Hepatocyte (in vitro differentiated cells): ENCODE results near the gene CCN5. TPM values are rescaled to one million over a fixed set of nuclear protein-coding genes. Genes with fewer than 3 reads are reported as not detected.
"Not testable (repeated sequence)": the region's sequence is repeated elsewhere in the genome, so short reads cannot be mapped to it uniquely, and the experiment has no call there.

Experiments
- DNase-seq: peaks from one replicate; pipeline ENCODE4 v3.0.0-alpha.2; 2016; ENCODE audit warnings: low spot score
- H2AFZ ChIP-seq: fragments of 200-600 bp; sonication (generic); 2 replicates; pipeline ENCODE4 v1.6.0; 2016; ENCODE audit warnings: antibody characterized with exemption, mild to moderate bottlenecking
- H3K27ac ChIP-seq: fragments of 200-600 bp; sonication (generic); 2 replicates; pipeline ENCODE4 v1.5.1; 2016; ENCODE audit warnings: mild to moderate bottlenecking
- H3K27me3 ChIP-seq: fragments of 200-600 bp; sonication (generic); 2 replicates; pipeline ENCODE4 v1.6.1; 2016
- H3K36me3 ChIP-seq: fragments of 200-600 bp; sonication (generic); replicated peaks from 2 replicates; pipeline ENCODE4 v1.5.1; 2016; ENCODE audit warnings: low read depth; ENCODE audit not compliant: insufficient read depth
- H3K4me1 ChIP-seq: fragments of 200-600 bp; sonication (generic); 2 replicates; pipeline ENCODE4 v1.5.1; 2016; ENCODE audit warnings: mild to moderate bottlenecking, moderate library complexity; ENCODE audit not compliant: insufficient read depth
- H3K4me2 ChIP-seq: fragments of 200-600 bp; sonication (generic); 2 replicates; pipeline ENCODE4 v1.6.0; 2016
- H3K4me3 ChIP-seq: fragments of 200-600 bp; sonication (generic); 2 replicates; pipeline ENCODE4 v1.5.1; 2016; ENCODE audit warnings: mild to moderate bottlenecking
- H3K79me2 ChIP-seq: fragments of 200-600 bp; sonication (generic); 2 replicates; pipeline ENCODE4 v1.6.0; 2017; ENCODE audit warnings: mild to moderate bottlenecking
- H3K9me2 ChIP-seq: fragments of 200-600 bp; sonication (generic); replicated peaks from 2 replicates; pipeline ENCODE4 v1.6.0; 2017; ENCODE audit warnings: mild to moderate bottlenecking; ENCODE audit not compliant: insufficient read depth
- H3K9me3 ChIP-seq: fragments of 200-600 bp; sonication (generic); 2 replicates; pipeline ENCODE4 v1.5.1; 2016; ENCODE audit warnings: low read depth, mild to moderate bottlenecking
- H4K20me1 ChIP-seq: fragments of 200-600 bp; sonication (generic); 2 replicates; pipeline ENCODE4 v1.6.0; 2016; ENCODE audit warnings: mild to moderate bottlenecking; ENCODE audit not compliant: insufficient read depth, poor library complexity, severe bottlenecking
- CTCF ChIP-seq: fragments of 200-600 bp; sonication (generic); IDR thresholded peaks from 2 replicates; pipeline ENCODE4 v1.5.1; 2016; ENCODE audit warnings: antibody characterized with exemption, mild to moderate bottlenecking; ENCODE audit not compliant: poor library complexity
- EZH2 ChIP-seq: fragments of 200-600 bp; sonication (generic); IDR thresholded peaks from 2 replicates; pipeline ENCODE4 v1.6.1; 2016; ENCODE audit warnings: antibody characterized with exemption, mild to moderate bottlenecking, borderline replicate concordance
- EZH2phosphoT487 ChIP-seq: fragments of 200-600 bp; sonication (generic); IDR thresholded peaks from one replicate; pipeline ENCODE4 v1.6.1; 2018; ENCODE audit warnings: antibody characterized with exemption, mild to moderate bottlenecking, low read depth, moderate library complexity; ENCODE audit not compliant: unreplicated experiment, severe bottlenecking
- WGBS: methylation state at CpG from one replicate; pipeline ENCODE4 v1.1.6; 2016; ENCODE audit warnings: low lambda C conversion rate; ENCODE audit errors: missing lambda C conversion rate; 5-methylcytosine and 5-hydroxymethylcytosine counted together
- polyA plus RNA-seq: library from polyadenylated mRNA; unstranded; fragments of >200 nt; fragmentation: Nextera tagmentation; extraction: Ambion mirVana; gene quantifications from 2 replicates; pipeline ENCODE4 v1.2.1, GENCODE V29; 2016
- total RNA-seq: library from RNA; depleted of rRNA; stranded (reverse); fragments of >200 nt; gene quantifications from 2 replicates; pipeline ENCODE4 v1.2.3, GENCODE V29; 2014

The CCN5 gene
- total RNA-seq (0.12 and 0.53 TPM in 2 replicates), polyA plus RNA-seq (0.82 TPM in 1 of 2 replicates, not detected in the other)

GRCh38 chr20:44714701-44715498 lies at the start of gene CCN5:
Gene CCN5 (plus strand): TSS chr20:44715369. CDS start chr20:44715391, 22 bp downstream.
- Histone ChIP-seq H3K9me3 (no peaks in the 10 kb centered on the region), H3K27ac (no peak within 1 kb of the TSS), H3K4me2 (no peak within 1 kb of the TSS), H2AFZ (no peak within 1 kb of the TSS), H3K4me1 (no peaks in the 10 kb centered on the region), H3K36me3 (no peaks in the 10 kb centered on the region), H3K79me2 (no peaks in the 10 kb centered on the region), H4K20me1 (no peaks in the 10 kb centered on the region), H3K9me2 (no peaks in the 10 kb centered on the region), H3K4me3 (no peak within 1 kb of the TSS), H3K27me3 (no peaks in the 10 kb centered on the region)
- WGBS: 71% methylated on average over 16 of the region's 28 CpGs
- peak; percentile 70 for DNase-seq
- TF ChIP-seq EZH2: no peak
- no peak for TF ChIP-seq EZH2phosphoT487
- no peak for TF ChIP-seq CTCF

- Histone ChIP-seq H2AFZ (no peak overlapping the region), H3K36me3 (no peaks in the 10 kb centered on the region), H3K9me3 (no peaks in the 10 kb centered on the region), H3K27me3 (no peaks in the 10 kb centered on the region), H3K27ac (no peak overlapping the region), H3K4me1 (no peaks in the 10 kb centered on the region), H3K4me3 (no peak overlapping the region), H3K79me2 (no peaks in the 10 kb centered on the region), H3K9me2 (no peaks in the 10 kb centered on the region), H4K20me1 (no peaks in the 10 kb centered on the region), H3K4me2 (no peak overlapping the region)
- WGBS: 91% methylated on average over 3 of the region's 3 CpGs
- DNase-seq: no peak
- TF ChIP-seq CTCF: no peak
- no peak for TF ChIP-seq EZH2phosphoT487
- TF ChIP-seq EZH2: no peak
Measured at GRCh38 chr20:44666066-44666465, 49.1 kb upstream of the CCN5 start.

- not testable (repeated sequence) for H3K9me3 ChIP-seq, H3K36me3 ChIP-seq, H2AFZ ChIP-seq, H4K20me1 ChIP-seq, H3K4me3 ChIP-seq, H3K27ac ChIP-seq, H3K27me3 ChIP-seq, H3K79me2 ChIP-seq, DNase-seq, H3K9me2 ChIP-seq, H3K4me2 ChIP-seq, H3K4me1 ChIP-seq
- 90% methylated on average over 9 of the region's 9 CpGs for WGBS
Measured at GRCh38 chr20:44670851-44671250, 44.3 kb upstream of the CCN5 start.

GRCh38 chr20:44671541-44671940 lies 43.6 kb upstream of the CCN5 start:
- not testable (repeated sequence) for H3K27ac ChIP-seq, DNase-seq, H2AFZ ChIP-seq, H4K20me1 ChIP-seq, H3K27me3 ChIP-seq, H3K9me2 ChIP-seq, H3K4me2 ChIP-seq, H3K4me3 ChIP-seq, H3K79me2 ChIP-seq, H3K36me3 ChIP-seq, H3K9me3 ChIP-seq, H3K4me1 ChIP-seq
- 85% methylated on average over 4 of the region's 7 CpGs for WGBS

GRCh38 chr20:44672318-44672902 lies 42.8 kb upstream of the CCN5 start:
- not testable (repeated sequence) for H3K9me3 ChIP-seq, H2AFZ ChIP-seq, H3K4me1 ChIP-seq, H3K27me3 ChIP-seq, DNase-seq, H3K27ac ChIP-seq, H3K79me2 ChIP-seq, H4K20me1 ChIP-seq, H3K9me2 ChIP-seq, H3K4me2 ChIP-seq, H3K4me3 ChIP-seq, H3K36me3 ChIP-seq
- WGBS: 92% methylated on average over 23 of the region's 23 CpGs
